ENCODE measurements around the gene CLSTN2. TPM values are rescaled to one million over a fixed set of nuclear protein-coding genes. Genes with fewer than 3 reads are reported as not detected.

Gene CLSTN2
- total RNA-seq, 1 experiment from 2014 or later: not detected

GRCh38 chr3:139897759-139898158, 37.2 kb upstream of the CLSTN2 start:
- no peak for TF ChIP-seq CTCF (conservative IDR thresholded peaks at IDR 0.05)
- TF ChIP-seq EZH2 (IDR thresholded peaks at IDR 0.05; ENCODE audit: low read depth): no peak
- Histone ChIP-seq H3K36me3 (ENCODE audit: low read depth) (no peaks in the 10 kb centered on the region), H3K27me3 (ENCODE audit: insufficient read depth, low read depth) (no peaks in the 10 kb centered on the region), H3K9me3 (ENCODE audit: insufficient read depth, low read depth) (no peaks in the 10 kb centered on the region), H3K27ac (no peak overlapping the region), H3K79me2 (ENCODE audit: low read depth) (no peaks in the 10 kb centered on the region), H2AFZ (no peak overlapping the region), H3K4me1 (replicated peaks; ENCODE audit: insufficient read depth) (no peaks in the 10 kb centered on the region), H3K4me3 (no peak overlapping the region), H3K4me2 (no peak overlapping the region), H3K9me2 (ENCODE audit: insufficient read depth) (no peaks in the 10 kb centered on the region), H4K20me1 (ENCODE audit: insufficient read depth) (no peaks in the 10 kb centered on the region), H3F3A (ENCODE audit: insufficient read depth, low read depth) (no peaks in the 10 kb centered on the region)
- no TSS peak for BruUV-seq (replicated peaks)
- POLR2A ChIA-PET (ENCODE audit: unreplicated experiment): no interaction called here
- CTCF ChIA-PET: no interaction called here
- no peak for DNase-seq
- intact Hi-C loops (cut with micrococcal nuclease; ENCODE audit: unreplicated experiment): no loop called here

- POLR2A ChIA-PET (ENCODE audit: unreplicated experiment): no interaction called here
- no TSS peak for BruUV-seq (replicated peaks)
- H3K4me3 ChIP-seq: no peak overlapping the region
- no peaks in the 10 kb centered on the region for H3K4me1 ChIP-seq (replicated peaks; ENCODE audit: insufficient read depth)
- CTCF ChIA-PET: no interaction called here
- TF ChIP-seq EZH2 (IDR thresholded peaks at IDR 0.05; ENCODE audit: low read depth) (no peak), CTCF (conservative IDR thresholded peaks at IDR 0.05) (no peak)
- H3K4me2 ChIP-seq: no peak overlapping the region
- intact Hi-C loops (cut with micrococcal nuclease; ENCODE audit: unreplicated experiment): no loop called here
- H3K27ac ChIP-seq: no peak overlapping the region
- peak in 1 of 2 experiments; percentile 38 for DNase-seq
- H3F3A ChIP-seq (ENCODE audit: insufficient read depth, low read depth): no peaks in the 10 kb centered on the region
- H4K20me1 ChIP-seq (ENCODE audit: insufficient read depth): no peaks in the 10 kb centered on the region
- no peaks in the 10 kb centered on the region for H3K9me2 ChIP-seq (ENCODE audit: insufficient read depth)
- no peaks in the 10 kb centered on the region for H3K9me3 ChIP-seq (ENCODE audit: insufficient read depth, low read depth)
- H3K79me2 ChIP-seq (ENCODE audit: low read depth): no peaks in the 10 kb centered on the region
- no peak overlapping the region for H2AFZ ChIP-seq
- H3K36me3 ChIP-seq (ENCODE audit: low read depth): no peaks in the 10 kb centered on the region
- H3K27me3 ChIP-seq (ENCODE audit: insufficient read depth, low read depth): no peaks in the 10 kb centered on the region
These were observed 28.6 kb upstream of the CLSTN2 start for GRCh38 chr3:139906418-139906817.

- Histone ChIP-seq H3F3A (ENCODE audit: insufficient read depth, low read depth) (no peaks in the 10 kb centered on the region), H3K79me2 (ENCODE audit: low read depth) (no peaks in the 10 kb centered on the region), H2AFZ (no peak overlapping the region), H3K9me3 (ENCODE audit: insufficient read depth, low read depth) (no peaks in the 10 kb centered on the region), H4K20me1 (ENCODE audit: insufficient read depth) (no peaks in the 10 kb centered on the region), H3K27ac (no peak overlapping the region), H3K9me2 (ENCODE audit: insufficient read depth) (no peaks in the 10 kb centered on the region), H3K4me2 (no peak overlapping the region), H3K27me3 (ENCODE audit: insufficient read depth, low read depth) (no peaks in the 10 kb centered on the region), H3K4me3 (no peak overlapping the region), H3K4me1 (replicated peaks; ENCODE audit: insufficient read depth) (no peaks in the 10 kb centered on the region), H3K36me3 (ENCODE audit: low read depth) (no peaks in the 10 kb centered on the region)
- no TSS peak for BruUV-seq (replicated peaks)
- DNase-seq: no peak
- ChIA-PET POLR2A (ENCODE audit: unreplicated experiment) (no interaction called here), CTCF (no interaction called here)
- no peak for TF ChIP-seq CTCF (conservative IDR thresholded peaks at IDR 0.05)
- no peak for TF ChIP-seq EZH2 (IDR thresholded peaks at IDR 0.05; ENCODE audit: low read depth)
- intact Hi-C loops (cut with micrococcal nuclease; ENCODE audit: unreplicated experiment): no loop called here
These were observed 25.2 kb upstream of the CLSTN2 start for GRCh38 chr3:139909811-139910210.

Measured in PC-9 (cell line).